ENCODE data around the gene DROSHA. TPM values are rescaled to one million over a fixed set of nuclear protein-coding genes. Genes with fewer than 3 reads are reported as not detected.
"Not testable (repeated sequence)": the region's sequence is repeated elsewhere in the genome, so short reads cannot be mapped to it uniquely, and the experiment has no call there.

The DROSHA gene
- total RNA-seq, 3 donors from 2014 or later = 31.5 to 52.5 (median 50.8) TPM

- H3K27me3 ChIP-seq = no peaks in the 10 kb centered on the region
- intact Hi-C loops (cut with DNase I; ENCODE audit: low total_unique reads) = no loop called here
- H3K27ac ChIP-seq = no peak overlapping the region
- no peaks in the 10 kb centered on the region for H3K9me3 ChIP-seq
- H3K4me3 ChIP-seq = no peak overlapping the region
- TF ChIP-seq POLR2AphosphoS5 (IDR thresholded peaks at IDR 0.05) (no peak), POLR2A (IDR thresholded peaks at IDR 0.05) (no peak), CTCF (IDR thresholded peaks at IDR 0.05) (no peak)
- H3K4me1 ChIP-seq = no peaks in the 10 kb centered on the region
- DNase-seq (ENCODE audit: low spot score in 2 of 2) = no peak
- peaks cover 8% of the 10 kb centered on the region for H3K36me3 ChIP-seq
Observed at GRCh38 chr5:31551878-31552277, 20.0 kb upstream of the DROSHA start.

- peaks cover 12% of the 10 kb centered on the region for H3K36me3 ChIP-seq
- H3K27ac ChIP-seq; H3K9me3 ChIP-seq; H3K27me3 ChIP-seq; DNase-seq (ENCODE audit: low spot score in 2 of 2); H3K4me3 ChIP-seq; intact Hi-C loops (cut with DNase I; ENCODE audit: low total_unique reads); H3K4me1 ChIP-seq: not testable (repeated sequence)
Observed at GRCh38 chr5:31549114-31549513, 17.2 kb upstream of the DROSHA start.

GRCh38 chr5:31537851-31538250 lies 6.0 kb upstream of the DROSHA start:
- Histone ChIP-seq H3K9me3 (no peaks in the 10 kb centered on the region), H3K4me1 (peaks cover 0 to 14% of the 10 kb centered on the region in 2 donors), H3K27me3 (no peaks in the 10 kb centered on the region), H3K4me3 (no peak overlapping the region), H3K36me3 (no peaks in the 10 kb centered on the region), H3K27ac (no peak overlapping the region)
- DNase-seq (ENCODE audit: low spot score in 2 of 2) = no peak
- intact Hi-C loops (cut with DNase I; ENCODE audit: low total_unique reads) = no loop called here
- TF ChIP-seq CTCF (IDR thresholded peaks at IDR 0.05) = no peak
- TF ChIP-seq POLR2AphosphoS5 (IDR thresholded peaks at IDR 0.05) = no peak
- no peak for TF ChIP-seq POLR2A (IDR thresholded peaks at IDR 0.05)

GRCh38 chr5:31537349-31537748 lies 5.5 kb upstream of the DROSHA start:
- Histone ChIP-seq H3K4me1 (peaks cover 0 to 16% of the 10 kb centered on the region in 2 donors), H3K36me3 (no peaks in the 10 kb centered on the region), H3K27ac (no peak overlapping the region), H3K9me3 (no peaks in the 10 kb centered on the region), H3K27me3 (no peaks in the 10 kb centered on the region), H3K4me3 (no peak overlapping the region)
- intact Hi-C loops (cut with DNase I; ENCODE audit: low total_unique reads) = no loop called here
- no peak for TF ChIP-seq CTCF (IDR thresholded peaks at IDR 0.05)
- TF ChIP-seq POLR2AphosphoS5 (IDR thresholded peaks at IDR 0.05) = no peak
- TF ChIP-seq POLR2A (IDR thresholded peaks at IDR 0.05) = no peak
- no peak for DNase-seq (ENCODE audit: low spot score in 2 of 2)

GRCh38 chr5:31536873-31537272 lies 5.0 kb upstream of the DROSHA start:
- intact Hi-C loops (cut with DNase I; ENCODE audit: low total_unique reads) = no loop called here
- Histone ChIP-seq H3K27ac (no peak overlapping the region), H3K4me1 (peaks cover 0 to 16% of the 10 kb centered on the region in 2 donors), H3K36me3 (no peaks in the 10 kb centered on the region), H3K9me3 (no peaks in the 10 kb centered on the region), H3K4me3 (no peak overlapping the region), H3K27me3 (no peaks in the 10 kb centered on the region)
- no peak for TF ChIP-seq POLR2AphosphoS5 (IDR thresholded peaks at IDR 0.05)
- TF ChIP-seq POLR2A (IDR thresholded peaks at IDR 0.05) = no peak
- TF ChIP-seq CTCF (IDR thresholded peaks at IDR 0.05) = no peak
- no peak for DNase-seq (ENCODE audit: low spot score in 2 of 2)

GRCh38 chr5:31534527-31535046 lies 2.7 kb upstream of the DROSHA start:
- no peak for DNase-seq (ENCODE audit: low spot score in 2 of 2)
- Histone ChIP-seq H3K27me3 (no peaks in the 10 kb centered on the region), H3K9me3 (no peaks in the 10 kb centered on the region), H3K4me3 (no peak overlapping the region), H3K4me1 (peaks cover 0 to 31% of the 10 kb centered on the region in 2 donors), H3K27ac (no peak overlapping the region), H3K36me3 (no peaks in the 10 kb centered on the region)
- TF ChIP-seq CTCF (IDR thresholded peaks at IDR 0.05) = no peak
- TF ChIP-seq POLR2AphosphoS5 (IDR thresholded peaks at IDR 0.05) = no peak
- no peak for TF ChIP-seq POLR2A (IDR thresholded peaks at IDR 0.05)
- intact Hi-C loops (cut with DNase I; ENCODE audit: low total_unique reads) = no loop called here

Data from breast epithelium (tissue), 4 donors.